ENCODE data around the gene SERPINI1.

Gene SERPINI1

GRCh38 chr3:167854846-167855245 lies 119.3 kb downstream of the SERPINI1 start:
- peaks cover 21% of the 10 kb centered on the region for H3K4me1 ChIP-seq (ENCODE audit: control insufficient read depth, insufficient read depth, low read length)
- H3K36me3 ChIP-seq (ENCODE audit: control insufficient read depth, insufficient read depth, low read length, severe bottlenecking), result no peaks in the 10 kb centered on the region
- H3K9ac ChIP-seq (ENCODE audit: low read length), result no peak overlapping the region
- DNase-seq (ENCODE audit: low read depth), result peak; percentile 34
- no peak overlapping the region for H3K4me3 ChIP-seq (ENCODE audit: low read length)
- H3K9me3 ChIP-seq (ENCODE audit: control insufficient read depth, low read length), result no peaks in the 10 kb centered on the region
- no peaks in the 10 kb centered on the region for H3K27me3 ChIP-seq (replicated peaks; ENCODE audit: control insufficient read depth, insufficient read depth, low read length)

GRCh38 chr3:167855306-167855705 lies 119.8 kb downstream of the SERPINI1 start:
- Histone ChIP-seq H3K4me1 (ENCODE audit: control insufficient read depth, insufficient read depth, low read length) (peaks cover 21% of the 10 kb centered on the region), H3K36me3 (ENCODE audit: control insufficient read depth, insufficient read depth, low read length, severe bottlenecking) (no peaks in the 10 kb centered on the region), H3K27me3 (replicated peaks; ENCODE audit: control insufficient read depth, insufficient read depth, low read length) (no peaks in the 10 kb centered on the region), H3K9ac (ENCODE audit: low read length) (no peak overlapping the region), H3K9me3 (ENCODE audit: control insufficient read depth, low read length) (no peaks in the 10 kb centered on the region), H3K4me3 (ENCODE audit: low read length) (no peak overlapping the region)
- DNase-seq (ENCODE audit: low read depth), result no peak

DNA sequence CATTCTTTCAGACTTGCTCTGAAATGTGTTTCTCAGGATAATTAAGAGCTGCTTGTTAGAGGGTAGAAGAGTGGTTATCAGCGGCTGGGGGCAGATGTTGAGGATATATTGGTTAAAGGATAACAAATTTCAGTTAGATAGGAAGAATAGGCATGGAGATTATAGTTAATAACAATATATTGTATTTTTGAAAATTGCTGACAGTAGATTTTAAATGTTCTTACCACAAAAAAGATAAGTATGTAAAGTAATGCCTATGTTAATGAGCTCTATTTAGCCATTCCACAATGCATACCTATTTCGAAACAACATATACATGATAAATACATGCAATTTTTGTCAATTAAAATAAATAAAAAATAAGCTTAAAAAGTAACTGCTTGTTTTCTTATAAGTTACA lies 123.3 kb downstream of the SERPINI1 start:
- no peak for DNase-seq (ENCODE audit: low read depth)

GRCh38 chr3:167859610-167860009 lies 124.1 kb downstream of the SERPINI1 start:
- H3K9ac ChIP-seq (ENCODE audit: low read length), result no peak overlapping the region
- DNase-seq (ENCODE audit: low read depth), result no peak

More for the DNA sequence above, 123.3 kb downstream of the SERPINI1 start:
- H3K4me3 ChIP-seq (ENCODE audit: low read length), result no peak overlapping the region
- peaks cover 21% of the 10 kb centered on the region for H3K4me1 ChIP-seq (ENCODE audit: control insufficient read depth, insufficient read depth, low read length)
- no peaks in the 10 kb centered on the region for H3K9me3 ChIP-seq (ENCODE audit: control insufficient read depth, low read length)
- H3K36me3 ChIP-seq (ENCODE audit: control insufficient read depth, insufficient read depth, low read length, severe bottlenecking), result no peaks in the 10 kb centered on the region
- H3K9ac ChIP-seq (ENCODE audit: low read length), result no peak overlapping the region
- H3K27me3 ChIP-seq (replicated peaks; ENCODE audit: control insufficient read depth, insufficient read depth, low read length), result no peaks in the 10 kb centered on the region

DNA sequence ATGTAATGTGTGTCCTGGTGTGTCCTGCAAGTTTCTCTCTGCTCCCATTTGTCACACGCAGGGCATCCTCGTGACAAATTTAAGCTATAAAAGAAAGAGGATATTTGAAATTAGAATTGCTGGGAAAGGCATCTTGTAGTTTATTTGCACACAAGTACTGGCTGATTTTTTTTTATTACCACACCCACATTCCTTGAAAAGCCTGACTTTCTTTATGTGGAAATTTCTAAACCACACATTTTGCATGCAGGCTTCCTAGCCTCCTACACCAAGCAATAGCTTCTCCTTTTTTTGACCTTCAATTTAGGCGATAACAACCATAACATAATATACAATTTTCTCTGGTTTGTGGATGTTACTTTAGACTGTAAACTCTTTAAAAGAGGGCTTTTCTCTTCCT lies 126.1 kb downstream of the SERPINI1 start:
- Histone ChIP-seq H3K27me3 (replicated peaks; ENCODE audit: control insufficient read depth, insufficient read depth, low read length) (no peaks in the 10 kb centered on the region), H3K36me3 (ENCODE audit: control insufficient read depth, insufficient read depth, low read length, severe bottlenecking) (no peaks in the 10 kb centered on the region), H3K9ac (ENCODE audit: low read length) (no peak overlapping the region), H3K9me3 (ENCODE audit: control insufficient read depth, low read length) (no peaks in the 10 kb centered on the region), H3K4me1 (ENCODE audit: control insufficient read depth, insufficient read depth, low read length) (peaks cover 12% of the 10 kb centered on the region), H3K4me3 (ENCODE audit: low read length) (no peak overlapping the region)
- peak; percentile 66 for DNase-seq (ENCODE audit: low read depth)

More at GRCh38 chr3:167859610-167860009, 124.1 kb downstream of the SERPINI1 start:
- Histone ChIP-seq H3K27me3 (replicated peaks; ENCODE audit: control insufficient read depth, insufficient read depth, low read length) (no peaks in the 10 kb centered on the region), H3K36me3 (ENCODE audit: control insufficient read depth, insufficient read depth, low read length, severe bottlenecking) (no peaks in the 10 kb centered on the region), H3K9me3 (ENCODE audit: control insufficient read depth, low read length) (no peaks in the 10 kb centered on the region), H3K4me3 (ENCODE audit: low read length) (no peak overlapping the region), H3K4me1 (ENCODE audit: control insufficient read depth, insufficient read depth, low read length) (peaks cover 20% of the 10 kb centered on the region)

DNA sequence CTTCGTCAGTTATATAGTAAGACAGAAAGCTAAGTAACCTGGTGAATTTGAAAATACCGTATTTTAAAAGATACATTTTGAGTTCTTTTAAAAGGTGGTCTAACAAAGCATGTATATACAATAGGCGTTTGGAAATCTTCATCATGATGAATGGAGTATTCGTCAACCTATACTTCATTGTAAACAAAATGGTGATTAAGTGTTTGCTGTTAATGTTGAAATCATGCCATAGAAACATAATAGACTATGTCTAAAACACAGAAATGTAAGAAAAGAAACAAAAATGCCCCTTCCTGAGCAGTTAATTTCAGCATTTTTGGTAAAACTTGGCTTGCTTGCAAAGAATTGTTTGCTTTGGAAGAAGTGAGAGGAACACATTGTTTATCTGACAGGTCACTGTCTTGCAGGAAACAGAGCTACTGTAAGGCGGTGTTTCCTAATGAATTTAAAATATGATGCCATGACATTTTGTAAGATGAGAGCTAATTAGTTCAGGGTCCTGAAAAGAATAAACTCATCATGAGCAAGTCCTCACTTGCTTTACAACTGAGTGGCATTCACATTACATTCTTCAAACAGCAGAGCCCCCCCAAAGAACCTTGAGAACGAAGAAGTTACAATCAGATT lies 126.7 kb downstream of the SERPINI1 start:
- Histone ChIP-seq H3K4me1 (ENCODE audit: control insufficient read depth, insufficient read depth, low read length) (peaks cover 12% of the 10 kb centered on the region), H3K9ac (ENCODE audit: low read length) (no peak overlapping the region), H3K4me3 (ENCODE audit: low read length) (no peak overlapping the region), H3K27me3 (replicated peaks; ENCODE audit: control insufficient read depth, insufficient read depth, low read length) (no peaks in the 10 kb centered on the region), H3K9me3 (ENCODE audit: control insufficient read depth, low read length) (no peaks in the 10 kb centered on the region), H3K36me3 (ENCODE audit: control insufficient read depth, insufficient read depth, low read length, severe bottlenecking) (no peaks in the 10 kb centered on the region)
- DNase-seq (ENCODE audit: low read depth), result peak; percentile 11

- no peaks in the 10 kb centered on the region for H3K27me3 ChIP-seq (replicated peaks; ENCODE audit: control insufficient read depth, insufficient read depth, low read length)
- H3K9ac ChIP-seq (ENCODE audit: low read length), result no peak overlapping the region
- no peak for DNase-seq (ENCODE audit: low read depth)
- H3K9me3 ChIP-seq (ENCODE audit: control insufficient read depth, low read length), result no peaks in the 10 kb centered on the region
- no peaks in the 10 kb centered on the region for H3K36me3 ChIP-seq (ENCODE audit: control insufficient read depth, insufficient read depth, low read length, severe bottlenecking)
- H3K4me3 ChIP-seq (ENCODE audit: low read length), result no peak overlapping the region
- peaks cover 12% of the 10 kb centered on the region for H3K4me1 ChIP-seq (ENCODE audit: control insufficient read depth, insufficient read depth, low read length)
Observed at GRCh38 chr3:167863811-167864551, 128.5 kb downstream of the SERPINI1 start.

- peaks cover 12% of the 10 kb centered on the region for H3K4me1 ChIP-seq (ENCODE audit: control insufficient read depth, insufficient read depth, low read length)
- H3K9ac ChIP-seq (ENCODE audit: low read length), result no peak overlapping the region
- H3K4me3 ChIP-seq (ENCODE audit: low read length), result no peak overlapping the region
- H3K9me3 ChIP-seq (ENCODE audit: control insufficient read depth, low read length), result no peaks in the 10 kb centered on the region
- H3K27me3 ChIP-seq (replicated peaks; ENCODE audit: control insufficient read depth, insufficient read depth, low read length), result no peaks in the 10 kb centered on the region
- H3K36me3 ChIP-seq (ENCODE audit: control insufficient read depth, insufficient read depth, low read length, severe bottlenecking), result no peaks in the 10 kb centered on the region
- no peak for DNase-seq (ENCODE audit: low read depth)
Observed at GRCh38 chr3:167864552-167864874, 129.0 kb downstream of the SERPINI1 start.

GRCh38 chr3:167866331-167866730 lies 130.8 kb downstream of the SERPINI1 start:
- H3K4me1 ChIP-seq (ENCODE audit: control insufficient read depth, insufficient read depth, low read length), result peaks cover 12% of the 10 kb centered on the region
- no peaks in the 10 kb centered on the region for H3K9me3 ChIP-seq (ENCODE audit: control insufficient read depth, low read length)
- H3K4me3 ChIP-seq (ENCODE audit: low read length), result no peak overlapping the region
- DNase-seq (ENCODE audit: low read depth), result peak; percentile 71
- H3K9ac ChIP-seq (ENCODE audit: low read length), result no peak overlapping the region
- H3K27me3 ChIP-seq (replicated peaks; ENCODE audit: control insufficient read depth, insufficient read depth, low read length), result no peaks in the 10 kb centered on the region
- H3K36me3 ChIP-seq (ENCODE audit: control insufficient read depth, insufficient read depth, low read length, severe bottlenecking), result no peaks in the 10 kb centered on the region

GRCh38 chr3:167867981-167868380 lies 132.5 kb downstream of the SERPINI1 start:
- DNase-seq (ENCODE audit: low read depth), result no peak
- Histone ChIP-seq H3K9ac (ENCODE audit: low read length) (no peak overlapping the region), H3K27me3 (replicated peaks; ENCODE audit: control insufficient read depth, insufficient read depth, low read length) (no peaks in the 10 kb centered on the region), H3K9me3 (ENCODE audit: control insufficient read depth, low read length) (no peaks in the 10 kb centered on the region), H3K4me3 (ENCODE audit: low read length) (no peak overlapping the region), H3K36me3 (ENCODE audit: control insufficient read depth, insufficient read depth, low read length, severe bottlenecking) (no peaks in the 10 kb centered on the region), H3K4me1 (ENCODE audit: control insufficient read depth, insufficient read depth, low read length) (no peaks in the 10 kb centered on the region)

DNA sequence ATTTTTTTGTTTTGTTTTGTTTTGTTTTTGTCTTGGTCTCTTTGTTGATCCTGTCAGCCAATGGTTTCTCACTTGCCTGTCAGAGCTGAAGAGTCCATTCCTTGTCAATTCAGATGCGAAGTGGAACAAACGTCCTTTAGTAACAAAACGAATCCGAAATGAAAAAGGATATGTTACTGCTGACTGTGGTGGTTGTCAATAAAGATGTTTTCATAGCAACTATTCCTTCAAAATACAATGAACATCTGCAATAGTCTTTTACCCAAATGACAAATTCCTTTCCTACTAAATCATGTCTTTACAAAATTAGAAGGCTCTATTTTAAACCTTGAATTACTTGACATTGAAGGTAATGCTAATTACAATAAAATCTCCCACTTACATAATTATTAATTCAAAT lies 134.7 kb downstream of the SERPINI1 start:
- DNase-seq (ENCODE audit: low read depth), result no peak
- Histone ChIP-seq H3K36me3 (ENCODE audit: control insufficient read depth, insufficient read depth, low read length, severe bottlenecking) (no peaks in the 10 kb centered on the region), H3K4me1 (ENCODE audit: control insufficient read depth, insufficient read depth, low read length) (no peaks in the 10 kb centered on the region)

More for the DNA sequence above, 134.7 kb downstream of the SERPINI1 start:
- H3K27me3 ChIP-seq (replicated peaks; ENCODE audit: control insufficient read depth, insufficient read depth, low read length), result no peaks in the 10 kb centered on the region
- H3K9ac ChIP-seq (ENCODE audit: low read length), result no peak overlapping the region
- no peak overlapping the region for H3K4me3 ChIP-seq (ENCODE audit: low read length)
- H3K9me3 ChIP-seq (ENCODE audit: control insufficient read depth, low read length), result no peaks in the 10 kb centered on the region

Measured in adipocyte (in vitro differentiated cells).